ENCODE data around the gene TSEN2. TPM values are rescaled to one million over a fixed set of nuclear protein-coding genes. Genes with fewer than 3 reads are reported as not detected.

TSEN2 gene
- total RNA-seq: 10 to 100 TPM; 17.4 to 41.4 (median 20.8) TPM

GRCh38 chr3:12484198-12484982 is at the start of gene TSEN2:
TSS of gene TSEN2 (plus strand) at chr3:12484480. CDS start at chr3:12489801, 5,321 bp downstream.
- Histone ChIP-seq H3K27ac (peak within 1 kb of the TSS; percentile 69 to 83), H3K4me1 (replicated peaks in 1 of 2) (peaks cover 9 to 12% of the 10 kb centered on the region in 2 donors), H3K4me3 (peak within 1 kb of the TSS; percentile 59 to 81 (median 75))
- in situ Hi-C loops (cut with MboI; ENCODE audit: low pct_unique_long_range_greater_than_20kb in 2 of 9, low sequenced_read_pairs in 9 of 9, unreplicated experiment in 9 of 9): loop anchor here in 1 of 9 experiments (25.0 kb wide), 1 partner anchor 347 kb away; no protein-coding TSS in a partner anchor
- ATAC-seq (replicated peaks in 6 of 8): peak; percentile 88 to 99 (median 98)
- WGBS, 10 experiments: 0 to 3% (median 1%) methylated on average over 6 to 30 of the region's 69 CpGs; no CpG with 5 or more reads in 3 of the 10 experiments

- in situ Hi-C loops (cut with MboI; ENCODE audit: low pct_unique_long_range_greater_than_20kb in 2 of 9, low sequenced_read_pairs in 9 of 9, unreplicated experiment in 9 of 9): no loop called here
- Histone ChIP-seq H3K27ac (no peak overlapping the region), H3K4me1 (replicated peaks in 1 of 2) (no peaks in the 10 kb centered on the region), H3K4me3 (no peak overlapping the region)
- 6 to 100% (median 80%) methylated on average over 1 to 8 of the region's 12 CpGs; no CpG with 5 or more reads in 1 of the 10 experiments for WGBS, 10 experiments
- peak in 2 of 8 experiments; percentile 38 to 76 for ATAC-seq (replicated peaks in 6 of 8)
Observed at GRCh38 chr3:12436514-12437220, 47.6 kb upstream of the TSEN2 start.

GRCh38 chr3:12437221-12437605 is 47.1 kb upstream of the TSEN2 start:
- H3K4me1 ChIP-seq (replicated peaks in 1 of 2): no peaks in the 10 kb centered on the region
- no peak overlapping the region for H3K4me3 ChIP-seq
- WGBS, 10 experiments: 60 to 100% (median 78%) methylated on average over 1 to 6 of the region's 6 CpGs; no CpG with 5 or more reads in 4 of the 10 experiments
- in situ Hi-C loops (cut with MboI; ENCODE audit: low pct_unique_long_range_greater_than_20kb in 2 of 9, low sequenced_read_pairs in 9 of 9, unreplicated experiment in 9 of 9): no loop called here
- H3K27ac ChIP-seq: no peak overlapping the region
- no peak for ATAC-seq (replicated peaks in 6 of 8)

- ATAC-seq (replicated peaks in 6 of 8): no peak
- 90 to 100% (median 93%) methylated on average over 2 to 12 of the region's 13 CpGs; no CpG with 5 or more reads in 5 of the 10 experiments for WGBS, 10 experiments
- in situ Hi-C loops (cut with MboI; ENCODE audit: low pct_unique_long_range_greater_than_20kb in 2 of 9, low sequenced_read_pairs in 9 of 9, unreplicated experiment in 9 of 9): no loop called here
- H3K4me1 ChIP-seq (replicated peaks in 1 of 2): no peaks in the 10 kb centered on the region
- no peak overlapping the region for H3K27ac ChIP-seq
- H3K4me3 ChIP-seq: no peak overlapping the region
Observed at GRCh38 chr3:12437861-12438260, 46.4 kb upstream of the TSEN2 start.

- no peak overlapping the region for H3K27ac ChIP-seq
- in situ Hi-C loops (cut with MboI; ENCODE audit: low pct_unique_long_range_greater_than_20kb in 2 of 9, low sequenced_read_pairs in 9 of 9, unreplicated experiment in 9 of 9): no loop called here
- no peak for ATAC-seq (replicated peaks in 6 of 8)
- no peak overlapping the region for H3K4me3 ChIP-seq
- WGBS, 10 experiments: 80 to 100% (median 84%) methylated on average over 1 to 4 of the region's 4 CpGs; no CpG with 5 or more reads in 4 of the 10 experiments
- H3K4me1 ChIP-seq (replicated peaks in 1 of 2): no peaks in the 10 kb centered on the region
Observed at GRCh38 chr3:12438318-12438717, 46.0 kb upstream of the TSEN2 start.

- WGBS, 10 experiments: 38 to 100% (median 87%) methylated on average over 1 to 11 of the region's 11 CpGs
- in situ Hi-C loops (cut with MboI; ENCODE audit: low pct_unique_long_range_greater_than_20kb in 2 of 9, low sequenced_read_pairs in 9 of 9, unreplicated experiment in 9 of 9): no loop called here
- Histone ChIP-seq H3K4me1 (replicated peaks in 1 of 2) (no peaks in the 10 kb centered on the region), H3K4me3 (no peak overlapping the region), H3K27ac (no peak overlapping the region)
- no peak for ATAC-seq (replicated peaks in 6 of 8)
Observed at GRCh38 chr3:12439161-12439940, 44.9 kb upstream of the TSEN2 start.

GRCh38 chr3:12440927-12441714 is 43.2 kb upstream of the TSEN2 start:
- WGBS, 10 experiments: 17 to 100% (median 54%) methylated on average over 1 to 6 of the region's 21 CpGs; no CpG with 5 or more reads in 3 of the 10 experiments
- no peak overlapping the region for H3K4me3 ChIP-seq
- ATAC-seq (replicated peaks in 6 of 8): peak in 3 of 8 experiments; percentile 22 to 73 (median 61)
- no peak overlapping the region for H3K27ac ChIP-seq
- in situ Hi-C loops (cut with MboI; ENCODE audit: low pct_unique_long_range_greater_than_20kb in 2 of 9, low sequenced_read_pairs in 9 of 9, unreplicated experiment in 9 of 9): no loop called here
- H3K4me1 ChIP-seq (replicated peaks in 1 of 2): no peaks in the 10 kb centered on the region

- no peak for ATAC-seq (replicated peaks in 6 of 8)
- in situ Hi-C loops (cut with MboI; ENCODE audit: low pct_unique_long_range_greater_than_20kb in 2 of 9, low sequenced_read_pairs in 9 of 9, unreplicated experiment in 9 of 9): no loop called here
- Histone ChIP-seq H3K4me3 (no peak overlapping the region), H3K27ac (no peak overlapping the region), H3K4me1 (replicated peaks in 1 of 2) (no peaks in the 10 kb centered on the region)
- WGBS, 10 experiments: 60 to 93% (median 89%) methylated on average over 1 to 19 of the region's 20 CpGs; no CpG with 5 or more reads in 2 of the 10 experiments
Observed at GRCh38 chr3:12442654-12443501, 41.4 kb upstream of the TSEN2 start.

- 60 to 96% (median 80%) methylated on average over 1 to 5 of the region's 10 CpGs; no CpG with 5 or more reads in 4 of the 10 experiments for whole genome bisulfite sequencing, 10 experiments
- Histone ChIP-seq H3K4me3 (no peak overlapping the region), H3K27ac (no peak overlapping the region), H3K4me1 (replicated peaks in 1 of 2) (no peaks in the 10 kb centered on the region)
- in situ Hi-C loops (cut with MboI; ENCODE audit: low pct_unique_long_range_greater_than_20kb in 2 of 9, low sequenced_read_pairs in 9 of 9, unreplicated experiment in 9 of 9): no loop called here
- no peak for ATAC-seq (replicated peaks in 6 of 8)
Observed at GRCh38 chr3:12443781-12444522, 40.3 kb upstream of the TSEN2 start.

- ATAC-seq (replicated peaks in 6 of 8): peak in 2 of 8 experiments; percentile 33 to 49
- no peaks in the 10 kb centered on the region for H3K4me1 ChIP-seq (replicated peaks in 1 of 2)
- H3K27ac ChIP-seq: no peak overlapping the region
- in situ Hi-C loops (cut with MboI; ENCODE audit: low pct_unique_long_range_greater_than_20kb in 2 of 9, low sequenced_read_pairs in 9 of 9, unreplicated experiment in 9 of 9): no loop called here
- no peak overlapping the region for H3K4me3 ChIP-seq
- WGBS, 10 experiments: 38 to 90% (median 69%) methylated on average over 1 to 10 of the region's 24 CpGs; no CpG with 5 or more reads in 4 of the 10 experiments
Observed at GRCh38 chr3:12444582-12445471, 39.5 kb upstream of the TSEN2 start.

Measured in motor neuron (in vitro differentiated cells).